ENCODE data around the gene PARD3.

Gene PARD3

DNA sequence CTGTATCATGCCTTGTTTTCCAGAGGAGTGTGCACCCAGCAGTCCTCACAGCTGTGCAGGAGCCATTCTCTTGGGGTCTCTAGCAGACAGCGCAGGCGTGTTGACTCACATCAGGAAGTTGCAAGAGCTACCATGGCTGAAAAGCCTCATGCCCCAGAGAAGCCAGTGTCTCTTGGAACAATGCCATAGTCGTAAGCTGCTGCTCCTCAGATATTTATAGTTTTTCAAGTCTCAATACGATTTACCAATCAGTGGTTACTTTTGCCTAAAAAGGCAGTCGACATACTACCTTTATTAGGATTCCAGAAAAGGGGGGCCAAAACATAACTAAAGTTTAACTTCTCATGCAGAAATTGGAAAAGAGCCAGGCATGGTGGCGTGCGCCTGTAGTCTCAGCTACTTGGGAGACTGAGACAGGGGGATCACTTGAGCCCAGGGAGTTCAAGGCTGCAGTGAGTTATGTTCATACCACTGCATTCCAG is 407.7 kb downstream of the PARD3 start:
- WGBS (ENCODE audit: extremely low coverage, insufficient coverage, insufficient read length): no CpG with 5 or more reads among the region's 7 CpGs

DNA sequence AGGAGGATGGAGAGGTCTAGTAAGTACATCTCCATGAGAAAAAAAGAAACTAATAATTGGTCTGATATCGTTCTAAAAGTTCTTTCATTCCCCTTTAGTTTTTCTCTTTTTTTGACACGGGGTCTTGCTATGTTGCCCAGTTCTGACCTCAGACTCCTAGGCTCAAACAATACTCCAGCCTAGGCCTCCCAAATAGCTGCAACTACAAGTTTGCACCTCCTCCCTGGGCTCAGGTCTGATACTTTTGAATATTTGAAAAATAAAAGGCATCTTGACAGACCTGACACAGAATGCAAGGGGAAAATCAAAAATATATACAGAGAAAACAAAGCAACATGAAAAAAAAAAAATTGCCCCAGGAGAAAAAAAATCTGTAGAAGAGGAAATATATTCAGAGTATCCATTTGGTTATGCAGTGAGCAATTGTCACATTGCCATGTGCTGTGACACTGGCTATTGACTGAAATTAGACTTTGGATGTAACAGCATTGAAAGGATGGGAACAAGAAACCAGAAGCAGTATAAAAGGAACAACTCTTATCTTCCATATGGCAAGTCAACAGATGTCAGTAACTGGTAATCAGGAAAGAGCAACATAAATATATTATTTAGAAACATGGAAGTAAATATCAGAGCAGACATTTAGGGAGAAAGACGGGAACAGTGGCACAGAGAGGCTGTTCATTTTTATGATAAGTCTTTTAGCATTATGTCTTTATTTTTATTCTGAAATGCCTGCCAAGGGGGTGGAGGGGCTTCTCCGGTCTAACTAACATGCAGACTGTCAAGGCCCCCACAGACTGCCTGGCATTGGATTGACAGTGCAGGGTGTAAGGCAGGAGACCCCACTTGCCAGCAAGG is 408.4 kb downstream of the PARD3 start:
- H3K27me3 ChIP-seq (ENCODE audit: insufficient read depth, low read length): no peaks in the 10 kb centered on the region
- H3K4me3 ChIP-seq (ENCODE audit: low read depth, low read length): no peak overlapping the region
- H3K14ac ChIP-seq (ENCODE audit: low read length): no peak overlapping the region
- no peaks in the 10 kb centered on the region for H3K36me3 ChIP-seq (ENCODE audit: control insufficient read depth in 1 of 2, insufficient read depth in 2 of 2, low read length in 2 of 2)
- H3K79me1 ChIP-seq (ENCODE audit: low read length): no peaks in the 10 kb centered on the region
- no peak overlapping the region for H2BK12ac ChIP-seq (ENCODE audit: low read length)
- no peak overlapping the region for H4K91ac ChIP-seq (ENCODE audit: low read depth, low read length)
- no peaks in the 10 kb centered on the region for H3K79me2 ChIP-seq (ENCODE audit: control insufficient read depth, insufficient read depth, low read length, poor library complexity)
- H4K12ac ChIP-seq (ENCODE audit: low read depth, low read length): no peak overlapping the region
- no peak overlapping the region for H2BK5ac ChIP-seq (ENCODE audit: low read depth, low read length, poor library complexity)
- H3K4me1 ChIP-seq (ENCODE audit: control insufficient read depth in 1 of 2, insufficient read depth in 2 of 2, low read length in 2 of 2): peaks cover 2% of the 10 kb centered on the region in 2 experiments
- H3K23ac ChIP-seq (ENCODE audit: low read length): no peak overlapping the region
- no peak for DNase-seq
- H2AFZ ChIP-seq (ENCODE audit: insufficient read depth, low read length, poor library complexity): no peak overlapping the region
- no peak overlapping the region for H3K4ac ChIP-seq (ENCODE audit: low read depth, low read length)
- no CpG with 5 or more reads among the region's 4 CpGs for WGBS (ENCODE audit: extremely low coverage, insufficient coverage, insufficient read length)
- H3K9me3 ChIP-seq (ENCODE audit: insufficient read depth, low read depth, low read length): no peaks in the 10 kb centered on the region
- H2AK5ac ChIP-seq (ENCODE audit: low read length): no peak overlapping the region
- no peak overlapping the region for H3K4me2 ChIP-seq (ENCODE audit: low read length)
- H4K8ac ChIP-seq (ENCODE audit: low read depth, low read length): no peak overlapping the region
- no peak overlapping the region for H2BK120ac ChIP-seq (ENCODE audit: insufficient read depth, low read length, poor library complexity)
- H3K9ac ChIP-seq (ENCODE audit: low read length): no peak overlapping the region
- no peak overlapping the region for H3K18ac ChIP-seq (ENCODE audit: low read length)
- H3K27ac ChIP-seq (ENCODE audit: low read depth, low read length): no peak overlapping the region

More for the DNA sequence above, 407.7 kb downstream of the PARD3 start:
- Histone ChIP-seq H4K8ac (ENCODE audit: low read depth, low read length) (no peak overlapping the region), H2BK5ac (ENCODE audit: low read depth, low read length, poor library complexity) (no peak overlapping the region), H3K36me3 (ENCODE audit: control insufficient read depth in 1 of 2, insufficient read depth in 2 of 2, low read length in 2 of 2) (no peaks in the 10 kb centered on the region), H3K4me2 (ENCODE audit: low read length) (no peak overlapping the region), H3K27ac (ENCODE audit: low read depth, low read length) (no peak overlapping the region), H3K23ac (ENCODE audit: low read length) (no peak overlapping the region), H3K4me1 (ENCODE audit: control insufficient read depth in 1 of 2, insufficient read depth in 2 of 2, low read length in 2 of 2) (peaks cover 2% of the 10 kb centered on the region in 2 experiments), H3K79me2 (ENCODE audit: control insufficient read depth, insufficient read depth, low read length, poor library complexity) (no peaks in the 10 kb centered on the region), H2BK12ac (ENCODE audit: low read length) (no peak overlapping the region), H2AFZ (ENCODE audit: insufficient read depth, low read length, poor library complexity) (no peak overlapping the region), H4K12ac (ENCODE audit: low read depth, low read length) (no peak overlapping the region), H3K9me3 (ENCODE audit: insufficient read depth, low read depth, low read length) (no peaks in the 10 kb centered on the region), H3K79me1 (ENCODE audit: low read length) (no peaks in the 10 kb centered on the region), H3K18ac (ENCODE audit: low read length) (no peak overlapping the region), H3K14ac (ENCODE audit: low read length) (no peak overlapping the region), H3K9ac (ENCODE audit: low read length) (no peak overlapping the region), H3K4ac (ENCODE audit: low read depth, low read length) (no peak overlapping the region), H4K91ac (ENCODE audit: low read depth, low read length) (no peak overlapping the region), H3K27me3 (ENCODE audit: insufficient read depth, low read length) (no peaks in the 10 kb centered on the region), H2BK120ac (ENCODE audit: insufficient read depth, low read length, poor library complexity) (no peak overlapping the region), H3K4me3 (ENCODE audit: low read depth, low read length) (no peak overlapping the region), H2AK5ac (ENCODE audit: low read length) (no peak overlapping the region)
- DNase-seq: no peak

DNA sequence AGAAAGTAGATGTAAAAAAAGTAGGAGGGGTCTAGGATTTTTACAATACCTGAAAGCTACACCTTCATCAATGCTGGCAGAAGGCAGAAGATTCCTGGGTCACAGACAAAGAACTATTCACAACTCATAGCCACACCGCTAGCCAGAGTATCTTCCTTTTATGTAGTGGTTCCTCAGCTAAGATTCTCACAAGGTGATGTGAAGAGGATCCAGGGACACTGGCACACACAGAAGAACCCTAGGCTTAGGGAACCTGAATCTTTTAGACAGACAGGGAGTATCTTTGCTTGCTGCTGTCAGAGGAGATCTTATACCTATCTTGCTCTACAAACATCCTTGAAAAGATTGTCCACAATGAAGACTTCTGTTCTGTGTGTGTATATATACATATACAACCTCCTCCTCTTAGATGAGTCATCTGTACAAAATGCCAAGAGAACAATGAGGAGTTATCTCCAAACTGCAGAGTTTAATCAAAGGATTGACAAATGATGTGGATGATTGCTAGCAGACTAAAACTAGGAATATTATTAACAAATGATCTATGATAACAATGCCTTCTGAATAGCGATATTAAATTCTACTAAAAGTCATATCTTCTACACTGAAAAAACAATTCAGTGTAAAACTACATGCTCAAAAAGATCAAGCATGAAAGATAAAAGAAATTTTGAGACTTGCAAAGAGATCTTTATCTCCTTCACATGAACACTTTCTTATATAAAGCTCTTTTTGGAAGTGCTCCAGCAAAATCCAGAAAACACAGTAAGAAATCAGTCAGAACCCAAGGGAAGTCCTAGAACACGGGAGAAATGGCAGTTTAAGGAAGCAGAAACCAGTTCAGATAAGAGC is 409.3 kb downstream of the PARD3 start:
- DNase-seq: no peak
- Histone ChIP-seq H3K27ac (ENCODE audit: low read depth, low read length) (no peak overlapping the region), H3K18ac (ENCODE audit: low read length) (no peak overlapping the region), H2AFZ (ENCODE audit: insufficient read depth, low read length, poor library complexity) (no peak overlapping the region), H2BK12ac (ENCODE audit: low read length) (no peak overlapping the region), H2BK120ac (ENCODE audit: insufficient read depth, low read length, poor library complexity) (no peak overlapping the region), H3K4me3 (ENCODE audit: low read depth, low read length) (no peak overlapping the region), H3K23ac (ENCODE audit: low read length) (no peak overlapping the region), H3K79me1 (ENCODE audit: low read length) (no peaks in the 10 kb centered on the region), H2BK5ac (ENCODE audit: low read depth, low read length, poor library complexity) (no peak overlapping the region), H3K4me2 (ENCODE audit: low read length) (no peak overlapping the region), H3K4me1 (ENCODE audit: control insufficient read depth in 1 of 2, insufficient read depth in 2 of 2, low read length in 2 of 2) (peaks cover 2% of the 10 kb centered on the region in 2 experiments), H4K91ac (ENCODE audit: low read depth, low read length) (no peak overlapping the region), H3K9ac (ENCODE audit: low read length) (no peak overlapping the region), H3K79me2 (ENCODE audit: control insufficient read depth, insufficient read depth, low read length, poor library complexity) (no peaks in the 10 kb centered on the region), H3K9me3 (ENCODE audit: insufficient read depth, low read depth, low read length) (no peaks in the 10 kb centered on the region), H3K36me3 (ENCODE audit: control insufficient read depth in 1 of 2, insufficient read depth in 2 of 2, low read length in 2 of 2) (no peaks in the 10 kb centered on the region), H3K14ac (ENCODE audit: low read length) (no peak overlapping the region), H3K27me3 (ENCODE audit: insufficient read depth, low read length) (no peaks in the 10 kb centered on the region), H3K4ac (ENCODE audit: low read depth, low read length) (no peak overlapping the region), H4K8ac (ENCODE audit: low read depth, low read length) (no peak overlapping the region), H4K12ac (ENCODE audit: low read depth, low read length) (no peak overlapping the region), H2AK5ac (ENCODE audit: low read length) (no peak overlapping the region)
- WGBS (ENCODE audit: extremely low coverage, insufficient coverage, insufficient read length): no CpG with 5 or more reads among the region's 3 CpGs

DNA sequence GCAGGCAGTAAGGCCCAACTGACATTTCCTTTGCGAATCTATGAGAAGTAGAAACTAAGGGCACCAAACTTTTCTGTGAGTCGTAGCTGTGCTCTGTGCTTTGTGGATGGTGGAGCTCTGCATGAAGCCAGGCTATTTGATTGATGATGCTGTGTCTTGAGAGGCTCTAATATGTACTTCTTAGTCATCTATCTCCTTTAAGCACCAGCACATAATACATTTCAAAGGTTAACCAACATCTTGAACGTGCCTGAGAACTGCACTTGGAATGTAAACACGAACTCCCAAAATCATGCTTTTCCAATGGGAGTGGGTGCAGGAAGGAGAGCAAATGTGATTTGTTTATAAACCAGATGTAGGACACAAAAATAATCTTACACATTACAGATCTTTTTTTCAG is 411.6 kb downstream of the PARD3 start:
- H3K79me2 ChIP-seq (ENCODE audit: control insufficient read depth, insufficient read depth, low read length, poor library complexity): no peaks in the 10 kb centered on the region
- H2AK5ac ChIP-seq (ENCODE audit: low read length): no peak overlapping the region
- no peak overlapping the region for H2AFZ ChIP-seq (ENCODE audit: insufficient read depth, low read length, poor library complexity)
- H3K79me1 ChIP-seq (ENCODE audit: low read length): no peaks in the 10 kb centered on the region
- H3K23ac ChIP-seq (ENCODE audit: low read length): no peak overlapping the region
- H3K9me3 ChIP-seq (ENCODE audit: insufficient read depth, low read depth, low read length): no peaks in the 10 kb centered on the region
- no peak overlapping the region for H3K14ac ChIP-seq (ENCODE audit: low read length)
- no peak overlapping the region for H2BK5ac ChIP-seq (ENCODE audit: low read depth, low read length, poor library complexity)
- no CpG with 5 or more reads among the region's 4 CpGs for WGBS (ENCODE audit: extremely low coverage, insufficient coverage, insufficient read length)
- no peak for DNase-seq
- no peak overlapping the region for H3K4me3 ChIP-seq (ENCODE audit: low read depth, low read length)
- H2BK12ac ChIP-seq (ENCODE audit: low read length): no peak overlapping the region
- no peak overlapping the region for H3K4me2 ChIP-seq (ENCODE audit: low read length)
- H4K91ac ChIP-seq (ENCODE audit: low read depth, low read length): no peak overlapping the region
- no peak overlapping the region for H3K27ac ChIP-seq (ENCODE audit: low read depth, low read length)
- peaks cover 2% of the 10 kb centered on the region in 2 experiments for H3K4me1 ChIP-seq (ENCODE audit: control insufficient read depth in 1 of 2, insufficient read depth in 2 of 2, low read length in 2 of 2)
- H3K4ac ChIP-seq (ENCODE audit: low read depth, low read length): no peak overlapping the region
- H3K9ac ChIP-seq (ENCODE audit: low read length): no peak overlapping the region
- H2BK120ac ChIP-seq (ENCODE audit: insufficient read depth, low read length, poor library complexity): no peak overlapping the region
- H4K8ac ChIP-seq (ENCODE audit: low read depth, low read length): no peak overlapping the region
- no peaks in the 10 kb centered on the region for H3K36me3 ChIP-seq (ENCODE audit: control insufficient read depth in 1 of 2, insufficient read depth in 2 of 2, low read length in 2 of 2)
- H4K12ac ChIP-seq (ENCODE audit: low read depth, low read length): no peak overlapping the region
- no peak overlapping the region for H3K18ac ChIP-seq (ENCODE audit: low read length)
- H3K27me3 ChIP-seq (ENCODE audit: insufficient read depth, low read length): no peaks in the 10 kb centered on the region

All from trophoblast cell (in vitro differentiated cells and primary cell).